Testis (tissue), 2 donors: ENCODE results near the gene GALNT18.

ENCODE experiments used
- POLR2A ChIP-seq: fragments of 450-650 bp; IDR thresholded peaks from one replicate; pipeline ENCODE4 v1.6.1; 2017; ENCODE audit warnings: antibody characterized with exemption, mild to moderate bottlenecking, moderate library complexity
- TF ChIP-seq, protein P1 (sequence below), 3 experiments: fragments of 450-650 bp in 2 of 3; fragments of 200-600 bp in 1 of 3; sonication (generic) in 1 of 3; IDR thresholded peaks; one replicate each; pipeline ENCODE4 v1.5.1; 2016 to 2019; ENCODE audit warnings: antibody characterized with exemption in 3 of 3, mild to moderate bottlenecking in 2 of 3, moderate library complexity in 1 of 3

DNA sequence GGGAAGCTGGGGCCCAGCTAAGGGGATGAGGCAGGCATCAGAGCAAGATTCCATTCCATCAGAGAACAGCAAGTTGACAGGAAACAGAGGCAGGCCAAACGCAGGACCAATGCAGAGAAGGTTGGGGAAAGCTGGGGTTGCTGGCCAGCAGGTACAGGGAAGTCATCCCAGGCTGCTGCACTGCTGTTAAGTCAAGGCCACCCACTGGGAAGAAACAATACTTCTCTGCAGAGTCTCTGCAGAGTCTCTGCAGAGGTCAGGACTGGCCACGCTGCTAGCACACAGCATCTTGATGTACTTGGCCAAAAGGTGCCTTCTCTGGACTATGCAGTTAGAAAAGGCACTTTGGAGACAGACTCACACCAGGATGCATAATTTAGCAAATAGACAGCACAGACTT lies 200.3 kb downstream of the GALNT18 start:
- TF ChIP-seq, protein P1, sequence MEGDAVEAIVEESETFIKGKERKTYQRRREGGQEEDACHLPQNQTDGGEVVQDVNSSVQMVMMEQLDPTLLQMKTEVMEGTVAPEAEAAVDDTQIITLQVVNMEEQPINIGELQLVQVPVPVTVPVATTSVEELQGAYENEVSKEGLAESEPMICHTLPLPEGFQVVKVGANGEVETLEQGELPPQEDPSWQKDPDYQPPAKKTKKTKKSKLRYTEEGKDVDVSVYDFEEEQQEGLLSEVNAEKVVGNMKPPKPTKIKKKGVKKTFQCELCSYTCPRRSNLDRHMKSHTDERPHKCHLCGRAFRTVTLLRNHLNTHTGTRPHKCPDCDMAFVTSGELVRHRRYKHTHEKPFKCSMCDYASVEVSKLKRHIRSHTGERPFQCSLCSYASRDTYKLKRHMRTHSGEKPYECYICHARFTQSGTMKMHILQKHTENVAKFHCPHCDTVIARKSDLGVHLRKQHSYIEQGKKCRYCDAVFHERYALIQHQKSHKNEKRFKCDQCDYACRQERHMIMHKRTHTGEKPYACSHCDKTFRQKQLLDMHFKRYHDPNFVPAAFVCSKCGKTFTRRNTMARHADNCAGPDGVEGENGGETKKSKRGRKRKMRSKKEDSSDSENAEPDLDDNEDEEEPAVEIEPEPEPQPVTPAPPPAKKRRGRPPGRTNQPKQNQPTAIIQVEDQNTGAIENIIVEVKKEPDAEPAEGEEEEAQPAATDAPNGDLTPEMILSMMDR (IDR thresholded peaks at IDR 0.05): no peak
- TF ChIP-seq POLR2A: no peak
